RWPE2 (cell line): Measurements from ENCODE around the gene CACYBP.
A peak's percentile ranks its signal among the peaks of the same experiment; 100 is the strongest.

ENCODE experiments used
- ATAC-seq: fragments of 200-7000 bp; cut with Tn5 transposase; 3 replicates; pipeline ENCODE4 v1.9.1; 2021; ENCODE audit warnings: low read depth
- DNase-seq: peaks from one replicate; pipeline ENCODE4 v3.0.0-alpha.2; 2020; ENCODE audit warnings: low spot score
- H3K27ac ChIP-seq: fragments of 450-650 bp; 2 replicates; pipeline ENCODE4 v1.5.1; 2017; ENCODE audit warnings: mild to moderate bottlenecking; ENCODE audit not compliant: poor library complexity, severe bottlenecking
- H3K27me3 ChIP-seq: fragments of 250-450 bp; sonication (Bioruptor Pico); 2 replicates; pipeline ENCODE4 v1.5.1; 2021; ENCODE audit warnings: mild to moderate bottlenecking, moderate library complexity; ENCODE audit not compliant: insufficient read depth, poor library complexity, severe bottlenecking
- H3K36me3 ChIP-seq: fragments of 250-450 bp; sonication (Bioruptor Pico); 2 replicates; pipeline ENCODE4 v1.5.1; 2020; ENCODE audit warnings: low read depth, mild to moderate bottlenecking, moderate library complexity
- H3K4me1 ChIP-seq: fragments of 250-450 bp; sonication (Bioruptor Pico); 2 replicates; pipeline ENCODE4 v1.5.1; 2021; ENCODE audit warnings: mild to moderate bottlenecking, moderate library complexity; ENCODE audit not compliant: insufficient read depth, poor library complexity, severe bottlenecking
- H3K4me3 ChIP-seq: fragments of 250-450 bp; sonication (Bioruptor Pico); 2 replicates; pipeline ENCODE4 v1.5.1; 2021; ENCODE audit warnings: mild to moderate bottlenecking, moderate library complexity; ENCODE audit not compliant: severe bottlenecking
- H3K9me3 ChIP-seq: fragments of 250-450 bp; sonication (Bioruptor Pico); 2 replicates; pipeline ENCODE4 v1.5.1; 2021; ENCODE audit warnings: mild to moderate bottlenecking, moderate library complexity; ENCODE audit not compliant: severe bottlenecking
- CTCF ChIP-seq: fragments of 450-650 bp; IDR thresholded peaks from one replicate; pipeline ENCODE4 v1.5.1; 2017; ENCODE audit warnings: mild to moderate bottlenecking, moderate library complexity; ENCODE audit not compliant: poor library complexity, severe bottlenecking

CACYBP gene

GRCh38 chr1:174990382-174990999 is 9.3 kb upstream of the CACYBP start:
- no peak overlapping the region for H3K27ac ChIP-seq
- no peak for TF ChIP-seq CTCF
- H3K4me1 ChIP-seq, result no peaks in the 10 kb centered on the region
- no peak for DNase-seq
- no peaks in the 10 kb centered on the region for H3K27me3 ChIP-seq
- H3K9me3 ChIP-seq, result no peaks in the 10 kb centered on the region
- peak overlapping the region; percentile 32 for H3K4me3 ChIP-seq
- ATAC-seq, result peak; percentile 85
- 0 out of 2 replicates have a peak, but pooled peaks cover 3% of the 10 kb centered on the region for H3K36me3 ChIP-seq

- Histone ChIP-seq H3K27me3 (no peaks in the 10 kb centered on the region), H3K9me3 (no peaks in the 10 kb centered on the region), H3K4me1 (peaks cover under 1% of the 10 kb centered on the region), H3K36me3 (0 out of 2 replicates have a peak, but pooled peaks cover 3% of the 10 kb centered on the region), H3K4me3 (no peak overlapping the region), H3K27ac (no peak overlapping the region)
- TF ChIP-seq CTCF, result no peak
- DNase-seq, result no peak
- no peak for ATAC-seq
Observed at GRCh38 chr1:174991473-174991872, 8.3 kb upstream of the CACYBP start.

- Histone ChIP-seq H3K27ac (no peak overlapping the region), H3K9me3 (no peaks in the 10 kb centered on the region), H3K4me3 (no peak overlapping the region), H3K27me3 (no peaks in the 10 kb centered on the region), H3K4me1 (peaks cover 6% of the 10 kb centered on the region), H3K36me3 (0 out of 2 replicates have a peak, but pooled peaks cover 3% of the 10 kb centered on the region)
- DNase-seq (no peak), ATAC-seq (no peak)
- no peak for TF ChIP-seq CTCF
Observed at GRCh38 chr1:174995121-174995520, 4.6 kb upstream of the CACYBP start.

- 0 out of 2 replicates have a peak, but pooled peaks cover 3% of the 10 kb centered on the region for H3K36me3 ChIP-seq
- ATAC-seq, result no peak
- TF ChIP-seq CTCF, result no peak
Observed at GRCh38 chr1:174995916-174996315, 3.8 kb upstream of the CACYBP start.

GRCh38 chr1:174996476-174996875 is 3.3 kb upstream of the CACYBP start:
- 0 out of 2 replicates have a peak, but pooled peaks cover 3% of the 10 kb centered on the region for H3K36me3 ChIP-seq
- H3K4me1 ChIP-seq, result peaks cover 6% of the 10 kb centered on the region
- no peaks in the 10 kb centered on the region for H3K9me3 ChIP-seq
- ATAC-seq (no peak), DNase-seq (no peak)
- no peak overlapping the region for H3K4me3 ChIP-seq
- no peak for TF ChIP-seq CTCF
- no peaks in the 10 kb centered on the region for H3K27me3 ChIP-seq
- no peak overlapping the region for H3K27ac ChIP-seq

More at GRCh38 chr1:174995916-174996315, 3.8 kb upstream of the CACYBP start:
- H3K9me3 ChIP-seq, result no peaks in the 10 kb centered on the region
- H3K4me3 ChIP-seq, result no peak overlapping the region
- no peak for DNase-seq
- no peaks in the 10 kb centered on the region for H3K27me3 ChIP-seq
- no peak overlapping the region for H3K27ac ChIP-seq
- peaks cover 6% of the 10 kb centered on the region for H3K4me1 ChIP-seq
